Measurements from ENCODE around the gene MSLN. TPM values are rescaled to one million over a fixed set of nuclear protein-coding genes. Genes with fewer than 3 reads are reported as not detected.

The MSLN gene
- not detected in 2 replicates for total RNA-seq

GRCh38 chr16:760545-761343, at the start of gene MSLN:
TSS of gene MSLN (plus strand) at chr16:760734. CDS start at chr16:762681, 1,947 bp downstream.
- intact Hi-C loops (cut with micrococcal nuclease), result no loop called here

GRCh38 chr16:711084-711483, 49.5 kb upstream of the MSLN start:
- intact Hi-C loops (cut with micrococcal nuclease), result loop anchor here (1.0 to 5.0 kb wide), 3 partner anchors 22 to 346 kb away; no protein-coding TSS in a partner anchor

GRCh38 chr16:711548-712320, 48.8 kb upstream of the MSLN start:
- intact Hi-C loops (cut with micrococcal nuclease), result loop anchor here (1.0 to 5.0 kb wide), 4 partner anchors 22 to 391 kb away; no protein-coding TSS in a partner anchor

GRCh38 chr16:712740-713250, 47.7 kb upstream of the MSLN start:
- intact Hi-C loops (cut with micrococcal nuclease), result loop anchor here (2.0 to 5.0 kb wide), 2 partner anchors 345 to 390 kb away; no protein-coding TSS in a partner anchor

- intact Hi-C loops (cut with micrococcal nuclease), result loop anchor here (1.0 to 5.0 kb wide), 3 partner anchors 26 to 343 kb away; partner anchors contain the start of gene CIAO3
Observed at GRCh38 chr16:714079-714478, 46.5 kb upstream of the MSLN start.

- intact Hi-C loops (cut with micrococcal nuclease), result loop anchor here (1.0 to 5.0 kb wide), 3 partner anchors 25 to 342 kb away; partner anchors contain the start of gene CIAO3
Observed at GRCh38 chr16:714558-715476, 45.7 kb upstream of the MSLN start, which contains the start of gene METRN. TSS of gene METRN (plus strand) at chr16:715118. CDS start at chr16:715290, 172 bp downstream.

- intact Hi-C loops (cut with micrococcal nuclease), result no loop called here
Observed at GRCh38 chr16:715477-716199, 44.9 kb upstream of the MSLN start.

- intact Hi-C loops (cut with micrococcal nuclease), result no loop called here
Observed at GRCh38 chr16:716200-716568, 44.4 kb upstream of the MSLN start.

- intact Hi-C loops (cut with micrococcal nuclease), result no loop called here
Observed at GRCh38 chr16:716768-717325, 43.7 kb upstream of the MSLN start.

GRCh38 chr16:717450-718245, 42.9 kb upstream of the MSLN start:
- intact Hi-C loops (cut with micrococcal nuclease), result no loop called here

GRCh38 chr16:718389-718788, 42.1 kb upstream of the MSLN start:
- intact Hi-C loops (cut with micrococcal nuclease), result no loop called here

GRCh38 chr16:718922-719321, 41.6 kb upstream of the MSLN start:
- intact Hi-C loops (cut with micrococcal nuclease), result no loop called here

GRCh38 chr16:719815-720446, 40.6 kb upstream of the MSLN start:
- intact Hi-C loops (cut with micrococcal nuclease), result no loop called here

GRCh38 chr16:720447-720989, 40.0 kb upstream of the MSLN start:
- intact Hi-C loops (cut with micrococcal nuclease), result no loop called here

- intact Hi-C loops (cut with micrococcal nuclease), result no loop called here
Observed at GRCh38 chr16:720990-721764, 39.4 kb upstream of the MSLN start, which contains the start of gene ANTKMT. TSS of gene ANTKMT (plus strand) at chr16:721146. CDS start at chr16:721275, 129 bp downstream.

- intact Hi-C loops (cut with micrococcal nuclease), result no loop called here
Observed at GRCh38 chr16:721765-722540, 38.6 kb upstream of the MSLN start.
